Psoas muscle (tissue), 8 donors: ENCODE data around the gene MICB. TPM values are rescaled to one million over a fixed set of nuclear protein-coding genes. Genes with fewer than 3 reads are reported as not detected.

Source experiments
- ATAC-seq, 4 donors: fragments of 200-7000 bp; cut with Tn5 transposase; one replicate each; pipeline ENCODE4 v1.9.1; 2020; ENCODE audit warnings: moderate library complexity in 3 of 4, mild to moderate bottlenecking in 2 of 4
- DNase-seq, 2 donors: peaks; one replicate each; pipeline ENCODE4 v3.0.0-alpha.2; 2020
- H3K27ac ChIP-seq: fragments of 200-600 bp; one replicate; pipeline ENCODE4 v1.8.0; 2022
- H3K27me3 ChIP-seq, 3 donors: fragments of 200-600 bp in 1 of 3; one replicate each; pipeline versions ENCODE4 v1.6.1 to v1.8.0; 2013 to 2022; ENCODE audit warnings: low read length in 2 of 3, mild to moderate bottlenecking in 2 of 3, moderate library complexity in 1 of 3; ENCODE audit not compliant: insufficient read depth in 3 of 3
- H3K36me3 ChIP-seq, 2 donors: fragments of 200-600 bp in 1 of 2; one replicate each; pipeline versions ENCODE4 v1.6.1 to v1.8.0; 2013 to 2022; ENCODE audit warnings: low read depth in 1 of 2, mild to moderate bottlenecking in 1 of 2, moderate library complexity in 1 of 2; ENCODE audit not compliant: insufficient read depth in 1 of 2
- H3K4me1 ChIP-seq: fragments of 200-600 bp; one replicate; pipeline ENCODE4 v1.8.0; 2022
- H3K4me3 ChIP-seq: fragments of 200-600 bp; one replicate; pipeline ENCODE4 v1.8.0; 2022; ENCODE audit warnings: mild to moderate bottlenecking
- H3K9me3 ChIP-seq: fragments of 200-600 bp; one replicate; pipeline ENCODE4 v1.8.0; 2022
- WGBS, 3 donors: extraction: QIAGEN DNeasy Blood & Tissue Kit; methylation state at CpG; one replicate each; pipeline versions ENCODE4 v1.1.6 to v1.1.7; 2013; 5-methylcytosine and 5-hydroxymethylcytosine counted together
- intact Hi-C, 2 donors: fragments of 100-400 bp; cut with DNase I; formaldehyde crosslinking; loops; one replicate each; pipeline versions ENCODE4 v1.11.0 to v1.14.2; 2022
- polyA plus RNA-seq, 3 donors: library from polyadenylated mRNA; stranded (reverse); fragments of 200-250 nt; gene quantifications; one replicate each; pipeline ENCODE4 v1.2.3, GENCODE V29; 2013
- total RNA-seq, 4 donors: library from RNA; stranded (reverse); fragmentation: NEBNext Ultra II Directional in 2 of 4; extraction: Animal tissue kit (Norgen Biotek cat#: 25700) in 2 of 4; gene quantifications; one replicate each; pipeline versions ENCODE4 v1.2.1 to v1.2.4, GENCODE V29; 2021 to 2023
- TF ChIP-seq, protein P1 (sequence below): fragments of 200-600 bp; IDR thresholded peaks from one replicate; pipeline ENCODE4 v1.8.0; 2022; ENCODE audit warnings: antibody characterized with exemption
- donor health status: healthy with polysubstance abuse.
- donor health status: DM: no; HTN: no; CAD: no; lungs with moderate emphysema.
- donor health status: Bipolar disorder and iron deficiency.
- donor health status: healthy.
- donor health status: DM: yes; HTN: yes; CAD: no.
- donor health status: DM: no; HTN: no; CAD: no.
- donor health status: DM: no; HTN: no; CAD: no.
- donor health status: DM: yes; HTN: yes; CAD: no.

The MICB gene
- total and polyA plus RNA-seq, 7 donors: 0.25 to 1.0 (median 0.65) TPM

GRCh38 chr6:31544676-31545075 is 46.7 kb downstream of the MICB start:
- Histone ChIP-seq H3K4me3 (no peak overlapping the region), H3K27ac (no peak overlapping the region), H3K9me3 (no peaks in the 10 kb centered on the region), H3K4me1 (peaks cover 30% of the 10 kb centered on the region), H3K36me3 (peaks cover 7 to 18% of the 10 kb centered on the region in 2 donors), H3K27me3 (no peaks in the 10 kb centered on the region)
- WGBS, 3 donors: 53 to 56% (median 56%) methylated on average over 2 of the region's 2 CpGs
- TF ChIP-seq, protein P1, sequence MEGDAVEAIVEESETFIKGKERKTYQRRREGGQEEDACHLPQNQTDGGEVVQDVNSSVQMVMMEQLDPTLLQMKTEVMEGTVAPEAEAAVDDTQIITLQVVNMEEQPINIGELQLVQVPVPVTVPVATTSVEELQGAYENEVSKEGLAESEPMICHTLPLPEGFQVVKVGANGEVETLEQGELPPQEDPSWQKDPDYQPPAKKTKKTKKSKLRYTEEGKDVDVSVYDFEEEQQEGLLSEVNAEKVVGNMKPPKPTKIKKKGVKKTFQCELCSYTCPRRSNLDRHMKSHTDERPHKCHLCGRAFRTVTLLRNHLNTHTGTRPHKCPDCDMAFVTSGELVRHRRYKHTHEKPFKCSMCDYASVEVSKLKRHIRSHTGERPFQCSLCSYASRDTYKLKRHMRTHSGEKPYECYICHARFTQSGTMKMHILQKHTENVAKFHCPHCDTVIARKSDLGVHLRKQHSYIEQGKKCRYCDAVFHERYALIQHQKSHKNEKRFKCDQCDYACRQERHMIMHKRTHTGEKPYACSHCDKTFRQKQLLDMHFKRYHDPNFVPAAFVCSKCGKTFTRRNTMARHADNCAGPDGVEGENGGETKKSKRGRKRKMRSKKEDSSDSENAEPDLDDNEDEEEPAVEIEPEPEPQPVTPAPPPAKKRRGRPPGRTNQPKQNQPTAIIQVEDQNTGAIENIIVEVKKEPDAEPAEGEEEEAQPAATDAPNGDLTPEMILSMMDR: no peak
- DNase-seq (no peak), ATAC-seq (no peak)
- intact Hi-C loops: loop anchor here (5.0 to 10.0 kb wide), 8 partner anchors 38 to 420 kb away; partner anchors contain the start of genes LTB (in 2 of the 2), AIF1 (in 1 of the 2), C6orf47 (in 1 of the 2) and EHMT2 (in 1 of the 2)

DNA sequence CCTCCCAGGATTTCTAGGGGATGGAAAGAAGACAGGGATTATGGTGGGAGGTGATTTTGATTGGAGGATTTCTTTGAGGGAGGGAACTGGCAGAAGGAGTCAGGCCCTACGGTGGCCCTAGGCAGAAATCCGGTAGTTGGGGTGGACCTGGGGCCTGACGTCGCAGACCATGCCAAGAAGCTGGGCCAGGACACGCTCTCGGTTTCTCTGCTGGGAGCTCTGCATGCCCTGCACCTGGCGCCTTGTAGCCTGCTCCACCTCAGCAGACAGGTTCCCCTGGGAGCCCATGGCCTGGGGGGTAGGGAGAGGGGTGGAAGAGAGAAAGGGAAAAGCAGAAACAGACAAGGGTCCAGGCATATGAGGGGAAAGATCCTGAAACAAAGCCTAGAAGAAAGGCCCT is 47.3 kb downstream of the MICB start:
- intact Hi-C loops: loop anchor here (5.0 to 10.0 kb wide), 7 partner anchors 37 to 420 kb away; partner anchors contain the start of genes LTB (in 2 of the 2), AIF1 (in 1 of the 2), C6orf47 (in 1 of the 2) and EHMT2 (in 1 of the 2)
- 61 to 69% (median 66%) methylated on average over 7 of the region's 7 CpGs for WGBS, 3 donors

DNA sequence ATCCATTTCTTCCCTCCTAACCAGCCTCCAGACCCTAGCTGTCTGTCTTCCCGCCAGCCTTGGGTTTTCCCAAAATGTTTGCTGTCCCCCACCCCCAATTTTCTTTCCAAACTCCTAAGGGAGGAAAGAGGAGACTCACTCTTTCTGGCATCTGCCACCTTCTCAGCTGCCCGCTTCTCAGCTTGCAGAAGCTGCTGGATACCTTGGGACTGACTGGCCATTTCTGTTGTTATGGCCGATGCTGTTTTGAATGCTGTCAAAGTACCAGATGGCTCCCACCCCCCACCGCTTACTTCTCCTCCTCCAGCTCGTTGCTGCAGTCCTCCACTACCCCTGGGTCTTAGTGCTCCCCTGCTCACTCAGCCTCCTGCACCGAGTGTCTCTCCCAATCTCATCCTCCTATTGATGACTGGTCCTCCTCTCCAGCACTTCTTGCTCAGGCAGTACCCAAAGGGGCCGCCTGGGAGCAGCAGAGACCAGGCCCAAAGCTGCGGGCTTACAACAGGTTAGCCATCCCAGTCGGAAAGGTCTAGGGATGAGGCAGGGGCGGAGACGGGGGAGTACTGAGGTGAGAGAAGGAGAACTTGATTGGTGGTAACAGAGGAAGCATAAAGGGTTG is 48.5 kb downstream of the MICB start, which contains the start of gene ATP6V1G2:
Gene ATP6V1G2 (minus strand): TSS at position 270 of the 619 bp plus-strand sequence. CDS start 49 bp downstream, at position 221.
- Histone ChIP-seq H3K9me3 (no peaks in the 10 kb centered on the region), H3K27me3 (no peaks in the 10 kb centered on the region), H3K36me3 (peaks cover 2 to 29% of the 10 kb centered on the region in 2 donors), H3K27ac (peak within 1 kb of the TSS; percentile 86), H3K4me3 (peak within 1 kb of the TSS; percentile 71), H3K4me1 (peaks cover 19% of the 10 kb centered on the region)
- peak; percentile 88 to 92 for DNase-seq
- peak; percentile 80 to 84 (median 82) for ATAC-seq
- 4 to 8% (median 6%) methylated on average over 11 of the region's 11 CpGs for WGBS, 3 donors
- intact Hi-C loops: loop anchor here (1.0 to 10.0 kb wide), 9 partner anchors 36 to 418 kb away; partner anchors contain the start of genes LTB (in 2 of the 2), AIF1 (in 1 of the 2), C6orf47 (in 1 of the 2) and EHMT2 (in 1 of the 2)
- TF ChIP-seq, protein P1: peak; percentile 94

More for the DNA sequence above, 47.3 kb downstream of the MICB start:
- DNase-seq (no peak), ATAC-seq (no peak)
- Histone ChIP-seq H3K4me1 (peaks cover 24% of the 10 kb centered on the region), H3K27me3 (no peaks in the 10 kb centered on the region), H3K27ac (no peak overlapping the region), H3K36me3 (peaks cover 4 to 18% of the 10 kb centered on the region in 2 donors), H3K9me3 (no peaks in the 10 kb centered on the region), H3K4me3 (no peak overlapping the region)
- TF ChIP-seq, protein P1: no peak

GRCh38 chr6:31546958-31547726 is 49.2 kb downstream of the MICB start, which contains the start of gene NFKBIL1:
NFKBIL1 (plus strand) TSS chr6:31547608; CDS start chr6:31547695, 87 bp downstream.
- no peaks in the 10 kb centered on the region for H3K9me3 ChIP-seq
- DNase-seq (peak; percentile 95 to 97), ATAC-seq (peak; percentile 96 to 97 (median 96))
- H3K4me3 ChIP-seq: peak within 1 kb of the TSS; percentile 71
- TF ChIP-seq, protein P1: no peak
- peaks cover 19% of the 10 kb centered on the region for H3K4me1 ChIP-seq
- H3K36me3 ChIP-seq: peaks cover 2 to 35% of the 10 kb centered on the region in 2 donors
- WGBS, 3 donors: 0% methylated on average over 25 of the region's 25 CpGs
- no peaks in the 10 kb centered on the region for H3K27me3 ChIP-seq
- peak within 1 kb of the TSS; percentile 86 for H3K27ac ChIP-seq
- intact Hi-C loops: loop anchor here (1.0 to 10.0 kb wide), 9 partner anchors 35 to 418 kb away; partner anchors contain the start of genes LTB (in 2 of the 2), AIF1 (in 1 of the 2), C6orf47 (in 1 of the 2) and EHMT2 (in 1 of the 2)
